IPS-15b (cell line): ENCODE measurements around the gene VTI1B.

Experiments used
- H3K27me3 ChIP-seq: one replicate; pipeline ENCODE4 v1.6.1; 2013; ENCODE audit warnings: low read length; ENCODE audit not compliant: control insufficient read depth, insufficient read depth
- H3K36me3 ChIP-seq: one replicate; pipeline ENCODE4 v1.6.1; 2013; ENCODE audit warnings: low read length; ENCODE audit not compliant: control insufficient read depth, insufficient read depth
- H3K4me1 ChIP-seq: one replicate; pipeline ENCODE4 v1.6.1; 2013; ENCODE audit warnings: mild to moderate bottlenecking, low read length; ENCODE audit not compliant: control insufficient read depth, insufficient read depth
- H3K4me3 ChIP-seq: one replicate; pipeline ENCODE4 v1.5.1; 2013; ENCODE audit warnings: low read depth, low read length
- H3K9ac ChIP-seq: one replicate; pipeline ENCODE4 v1.6.1; 2013; ENCODE audit warnings: low read depth, mild to moderate bottlenecking, low read length
- H3K9me3 ChIP-seq: one replicate; pipeline ENCODE4 v1.6.1; 2013; ENCODE audit warnings: mild to moderate bottlenecking, low read length; ENCODE audit not compliant: control insufficient read depth, insufficient read depth

Gene VTI1B

GRCh38 chr14:67674139-67674479 is 323 bp downstream of the VTI1B start:
- peaks cover 8% of the 10 kb centered on the region for H3K36me3 ChIP-seq
- peak overlapping the region; percentile 63 for H3K4me3 ChIP-seq
- peak overlapping the region; percentile 94 for H3K9ac ChIP-seq
- H3K9me3 ChIP-seq: no peaks in the 10 kb centered on the region
- no peaks in the 10 kb centered on the region for H3K4me1 ChIP-seq
- no peaks in the 10 kb centered on the region for H3K27me3 ChIP-seq

GRCh38 chr14:67673451-67673850 is 981 bp downstream of the VTI1B start:
- Histone ChIP-seq H3K9me3 (no peaks in the 10 kb centered on the region), H3K36me3 (peaks cover 3% of the 10 kb centered on the region), H3K9ac (no peak overlapping the region), H3K4me3 (peak overlapping the region; percentile 63), H3K4me1 (no peaks in the 10 kb centered on the region), H3K27me3 (no peaks in the 10 kb centered on the region)

- Histone ChIP-seq H3K36me3 (no peaks in the 10 kb centered on the region), H3K9ac (no peak overlapping the region), H3K9me3 (no peaks in the 10 kb centered on the region), H3K4me3 (no peak overlapping the region), H3K27me3 (no peaks in the 10 kb centered on the region), H3K4me1 (no peaks in the 10 kb centered on the region)
Observed at GRCh38 chr14:67668559-67668958, 5.9 kb downstream of the VTI1B start.

GRCh38 chr14:67666750-67667449 is 7.5 kb downstream of the VTI1B start:
- Histone ChIP-seq H3K9ac (no peak overlapping the region), H3K27me3 (no peaks in the 10 kb centered on the region), H3K36me3 (no peaks in the 10 kb centered on the region), H3K4me3 (no peak overlapping the region), H3K9me3 (no peaks in the 10 kb centered on the region), H3K4me1 (no peaks in the 10 kb centered on the region)

- no peaks in the 10 kb centered on the region for H3K9me3 ChIP-seq
- H3K27me3 ChIP-seq: no peaks in the 10 kb centered on the region
- H3K4me1 ChIP-seq: no peaks in the 10 kb centered on the region
- no peaks in the 10 kb centered on the region for H3K36me3 ChIP-seq
- H3K9ac ChIP-seq: no peak overlapping the region
- H3K4me3 ChIP-seq: no peak overlapping the region
Observed at GRCh38 chr14:67665868-67666267, 8.6 kb downstream of the VTI1B start.

GRCh38 chr14:67663633-67664032 is 10.8 kb downstream of the VTI1B start:
- H3K36me3 ChIP-seq: no peaks in the 10 kb centered on the region
- H3K4me1 ChIP-seq: no peaks in the 10 kb centered on the region
- no peaks in the 10 kb centered on the region for H3K27me3 ChIP-seq
- no peak overlapping the region for H3K9ac ChIP-seq
- H3K9me3 ChIP-seq: no peaks in the 10 kb centered on the region
- no peak overlapping the region for H3K4me3 ChIP-seq

- peaks cover 9% of the 10 kb centered on the region for H3K36me3 ChIP-seq
Observed at GRCh38 chr14:67653651-67654280, 20.7 kb downstream of the VTI1B start.

GRCh38 chr14:67652189-67652588 is 22.2 kb downstream of the VTI1B start:
- Histone ChIP-seq H3K9me3 (no peaks in the 10 kb centered on the region), H3K27me3 (no peaks in the 10 kb centered on the region), H3K36me3 (peaks cover 9% of the 10 kb centered on the region), H3K9ac (no peak overlapping the region), H3K4me3 (no peak overlapping the region), H3K4me1 (no peaks in the 10 kb centered on the region)

More at GRCh38 chr14:67653651-67654280, 20.7 kb downstream of the VTI1B start:
- Histone ChIP-seq H3K9me3 (no peaks in the 10 kb centered on the region), H3K4me1 (no peaks in the 10 kb centered on the region), H3K4me3 (no peak overlapping the region), H3K27me3 (no peaks in the 10 kb centered on the region), H3K9ac (no peak overlapping the region)

GRCh38 chr14:67650694-67651093 is 23.7 kb downstream of the VTI1B start:
- Histone ChIP-seq H3K36me3 (peaks cover 9% of the 10 kb centered on the region), H3K4me1 (no peaks in the 10 kb centered on the region), H3K4me3 (no peak overlapping the region), H3K9me3 (no peaks in the 10 kb centered on the region), H3K9ac (no peak overlapping the region), H3K27me3 (no peaks in the 10 kb centered on the region)

GRCh38 chr14:67650151-67650550 is 24.3 kb downstream of the VTI1B start:
- Histone ChIP-seq H3K36me3 (peaks cover 9% of the 10 kb centered on the region), H3K9me3 (no peaks in the 10 kb centered on the region), H3K9ac (no peak overlapping the region), H3K4me1 (no peaks in the 10 kb centered on the region), H3K4me3 (no peak overlapping the region), H3K27me3 (no peaks in the 10 kb centered on the region)

- Histone ChIP-seq H3K4me3 (no peak overlapping the region), H3K9me3 (no peaks in the 10 kb centered on the region), H3K27me3 (no peaks in the 10 kb centered on the region), H3K9ac (no peak overlapping the region), H3K4me1 (peaks cover 4% of the 10 kb centered on the region), H3K36me3 (peaks cover 9% of the 10 kb centered on the region)
Observed at GRCh38 chr14:67646131-67646530, 28.3 kb downstream of the VTI1B start.

GRCh38 chr14:67645414-67645813 is 29.0 kb downstream of the VTI1B start:
- peaks cover 4% of the 10 kb centered on the region for H3K4me1 ChIP-seq
- no peaks in the 10 kb centered on the region for H3K27me3 ChIP-seq
- peaks cover 8% of the 10 kb centered on the region for H3K36me3 ChIP-seq
- no peaks in the 10 kb centered on the region for H3K9me3 ChIP-seq
- no peak overlapping the region for H3K4me3 ChIP-seq
- H3K9ac ChIP-seq: no peak overlapping the region
